ENCODE measurements around the gene FTH1. TPM values are rescaled to one million over a fixed set of nuclear protein-coding genes. Genes with fewer than 3 reads are reported as not detected.

Gene FTH1
- polyA plus RNA-seq, 1 of the 3 experiments (the other 2 are of a cell fraction) = 1,229 TPM

DNA sequence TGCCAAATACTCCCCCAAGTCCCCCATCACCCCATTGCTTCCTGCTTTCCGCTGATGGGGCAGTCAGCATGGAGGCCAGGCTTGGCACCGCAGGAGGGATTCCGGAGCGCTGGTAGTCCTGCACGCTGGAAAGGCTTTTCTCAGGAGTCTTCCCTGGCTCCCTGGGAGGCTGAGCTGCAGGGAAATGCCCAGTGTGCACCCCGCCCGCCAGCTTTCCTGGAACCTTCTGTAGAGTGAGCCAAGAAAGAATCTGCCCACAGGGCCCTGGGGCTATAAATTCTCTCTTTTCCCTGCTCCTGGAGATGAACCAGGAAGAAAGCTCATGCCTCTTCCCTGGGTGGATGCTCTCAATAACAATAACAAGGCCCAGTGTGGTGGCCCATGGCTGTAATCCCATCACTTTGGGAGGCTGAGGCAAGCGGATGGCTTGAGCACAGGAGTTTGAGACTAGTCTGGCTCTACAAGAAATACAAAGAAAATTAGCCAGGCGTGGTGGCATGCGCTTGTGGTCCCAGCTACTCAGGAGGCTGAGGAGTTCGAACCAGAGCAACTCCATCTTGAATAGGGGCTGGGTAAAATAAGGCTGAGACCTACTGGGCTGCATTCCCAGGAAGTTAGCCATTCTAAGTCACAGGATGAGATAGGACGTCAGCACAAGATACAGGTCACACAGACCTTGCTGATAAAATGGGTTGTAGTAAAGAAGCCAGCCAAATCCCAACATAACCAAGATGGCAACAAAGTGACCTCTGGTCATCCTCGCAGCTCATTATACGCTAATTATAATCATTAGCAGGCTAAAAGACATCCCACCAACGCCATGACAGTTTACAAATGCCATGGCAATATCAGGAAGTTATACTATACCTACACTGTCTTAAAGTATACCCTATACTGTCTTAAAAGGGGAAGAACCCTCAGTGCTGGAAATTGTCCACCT, 46.4 kb upstream of the FTH1 start:
- no peaks in the 10 kb centered on the region for H4K20me1 ChIP-seq (ENCODE audit: insufficient read depth)
- no peaks in the 10 kb centered on the region for H3F3A ChIP-seq (replicated peaks; ENCODE audit: insufficient read depth)
- H3K27ac ChIP-seq (ENCODE audit: low read depth in 2 of 2, low read length in 1 of 2) = no peak overlapping the region
- no peaks in the 10 kb centered on the region for H3K9me2 ChIP-seq
- no peaks in the 10 kb centered on the region for H3K36me3 ChIP-seq (replicated peaks in 1 of 2; ENCODE audit: control insufficient read depth in 1 of 2, insufficient read depth in 2 of 2, low read length in 1 of 2)
- CTCF ChIA-PET = interaction anchor here (1.3 to 2.5 kb wide), 3 partner anchors 94 to 1022 kb away, joined by 4 to 5 read pairs (median 5); no protein-coding TSS in a partner anchor
- H3K27me3 ChIP-seq (ENCODE audit: insufficient read depth) = no peaks in the 10 kb centered on the region
- H3K4me1 ChIP-seq (ENCODE audit: control insufficient read depth in 1 of 2, insufficient read depth in 2 of 2, low read depth in 1 of 2, low read length in 1 of 2) = no peaks in the 10 kb centered on the region
- WGBS (ENCODE audit: low lambda C conversion rate) = 79% methylated on average over 8 of the region's 15 CpGs
- no peak overlapping the region for H3K9ac ChIP-seq
- no peak overlapping the region for H3K4me2 ChIP-seq
- POLR2A ChIA-PET = no interaction called here
- H2AFZ ChIP-seq (ENCODE audit: low read depth) = no peak overlapping the region
- H3K9me3 ChIP-seq = no peaks in the 10 kb centered on the region
- no peak for DNase-seq
- H3K79me2 ChIP-seq (ENCODE audit: insufficient read depth) = no peaks in the 10 kb centered on the region
- TF ChIP-seq, protein P1, sequence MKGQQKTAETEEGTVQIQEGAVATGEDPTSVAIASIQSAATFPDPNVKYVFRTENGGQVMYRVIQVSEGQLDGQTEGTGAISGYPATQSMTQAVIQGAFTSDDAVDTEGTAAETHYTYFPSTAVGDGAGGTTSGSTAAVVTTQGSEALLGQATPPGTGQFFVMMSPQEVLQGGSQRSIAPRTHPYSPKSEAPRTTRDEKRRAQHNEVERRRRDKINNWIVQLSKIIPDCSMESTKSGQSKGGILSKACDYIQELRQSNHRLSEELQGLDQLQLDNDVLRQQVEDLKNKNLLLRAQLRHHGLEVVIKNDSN (IDR thresholded peaks at IDR 0.05; ENCODE audit: borderline replicate concordance, low read depth) = no peak
- TF ChIP-seq TEAD4 (IDR thresholded peaks at IDR 0.05; ENCODE audit: borderline replicate concordance, insufficient read depth) = no peak
- TF ChIP-seq YY1 (IDR thresholded peaks at IDR 0.05; ENCODE audit: low read depth) = no peak
- TF ChIP-seq SIN3A (IDR thresholded peaks at IDR 0.05; ENCODE audit: borderline replicate concordance, low read depth, low read length) = no peak
- TF ChIP-seq, protein P2, sequence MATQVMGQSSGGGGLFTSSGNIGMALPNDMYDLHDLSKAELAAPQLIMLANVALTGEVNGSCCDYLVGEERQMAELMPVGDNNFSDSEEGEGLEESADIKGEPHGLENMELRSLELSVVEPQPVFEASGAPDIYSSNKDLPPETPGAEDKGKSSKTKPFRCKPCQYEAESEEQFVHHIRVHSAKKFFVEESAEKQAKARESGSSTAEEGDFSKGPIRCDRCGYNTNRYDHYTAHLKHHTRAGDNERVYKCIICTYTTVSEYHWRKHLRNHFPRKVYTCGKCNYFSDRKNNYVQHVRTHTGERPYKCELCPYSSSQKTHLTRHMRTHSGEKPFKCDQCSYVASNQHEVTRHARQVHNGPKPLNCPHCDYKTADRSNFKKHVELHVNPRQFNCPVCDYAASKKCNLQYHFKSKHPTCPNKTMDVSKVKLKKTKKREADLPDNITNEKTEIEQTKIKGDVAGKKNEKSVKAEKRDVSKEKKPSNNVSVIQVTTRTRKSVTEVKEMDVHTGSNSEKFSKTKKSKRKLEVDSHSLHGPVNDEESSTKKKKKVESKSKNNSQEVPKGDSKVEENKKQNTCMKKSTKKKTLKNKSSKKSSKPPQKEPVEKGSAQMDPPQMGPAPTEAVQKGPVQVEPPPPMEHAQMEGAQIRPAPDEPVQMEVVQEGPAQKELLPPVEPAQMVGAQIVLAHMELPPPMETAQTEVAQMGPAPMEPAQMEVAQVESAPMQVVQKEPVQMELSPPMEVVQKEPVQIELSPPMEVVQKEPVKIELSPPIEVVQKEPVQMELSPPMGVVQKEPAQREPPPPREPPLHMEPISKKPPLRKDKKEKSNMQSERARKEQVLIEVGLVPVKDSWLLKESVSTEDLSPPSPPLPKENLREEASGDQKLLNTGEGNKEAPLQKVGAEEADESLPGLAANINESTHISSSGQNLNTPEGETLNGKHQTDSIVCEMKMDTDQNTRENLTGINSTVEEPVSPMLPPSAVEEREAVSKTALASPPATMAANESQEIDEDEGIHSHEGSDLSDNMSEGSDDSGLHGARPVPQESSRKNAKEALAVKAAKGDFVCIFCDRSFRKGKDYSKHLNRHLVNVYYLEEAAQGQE (IDR thresholded peaks at IDR 0.05; ENCODE audit: low read depth, low read length) = no peak
- no peak for TF ChIP-seq RFX5 (IDR thresholded peaks at IDR 0.05; ENCODE audit: low read length)
- TF ChIP-seq, protein P3, sequence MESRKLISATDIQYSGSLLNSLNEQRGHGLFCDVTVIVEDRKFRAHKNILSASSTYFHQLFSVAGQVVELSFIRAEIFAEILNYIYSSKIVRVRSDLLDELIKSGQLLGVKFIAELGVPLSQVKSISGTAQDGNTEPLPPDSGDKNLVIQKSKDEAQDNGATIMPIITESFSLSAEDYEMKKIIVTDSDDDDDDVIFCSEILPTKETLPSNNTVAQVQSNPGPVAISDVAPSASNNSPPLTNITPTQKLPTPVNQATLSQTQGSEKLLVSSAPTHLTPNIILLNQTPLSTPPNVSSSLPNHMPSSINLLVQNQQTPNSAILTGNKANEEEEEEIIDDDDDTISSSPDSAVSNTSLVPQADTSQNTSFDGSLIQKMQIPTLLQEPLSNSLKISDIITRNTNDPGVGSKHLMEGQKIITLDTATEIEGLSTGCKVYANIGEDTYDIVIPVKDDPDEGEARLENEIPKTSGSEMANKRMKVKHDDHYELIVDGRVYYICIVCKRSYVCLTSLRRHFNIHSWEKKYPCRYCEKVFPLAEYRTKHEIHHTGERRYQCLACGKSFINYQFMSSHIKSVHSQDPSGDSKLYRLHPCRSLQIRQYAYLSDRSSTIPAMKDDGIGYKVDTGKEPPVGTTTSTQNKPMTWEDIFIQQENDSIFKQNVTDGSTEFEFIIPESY (IDR thresholded peaks at IDR 0.05; ENCODE audit: borderline replicate concordance, low read depth) = no peak
- TF ChIP-seq FOXJ3 (CRISPR knock-in tag; IDR thresholded peaks at IDR 0.05) = no peak
- TF ChIP-seq USF2 (IDR thresholded peaks at IDR 0.05; ENCODE audit: borderline replicate concordance, low read depth, low read length) = no peak
- TF ChIP-seq RCOR1 (IDR thresholded peaks at IDR 0.05; ENCODE audit: low read length) = no peak
- TF ChIP-seq MXI1 (IDR thresholded peaks at IDR 0.05; ENCODE audit: low read depth, low read length) = no peak
- no peak for TF ChIP-seq RXRA (IDR thresholded peaks at IDR 0.05; ENCODE audit: borderline replicate concordance, low read depth)
- TF ChIP-seq MEF2A (IDR thresholded peaks at IDR 0.05; ENCODE audit: borderline replicate concordance, low read depth) = no peak
- no peak for TF ChIP-seq SMC3 (IDR thresholded peaks at IDR 0.05; ENCODE audit: low read depth, low read length)
- TF ChIP-seq NRF1 (IDR thresholded peaks at IDR 0.05; ENCODE audit: low read depth, low read length) = no peak
- H3K4me3 ChIP-seq (ENCODE audit: low read depth in 2 of 2, low read length in 1 of 2) = no peak overlapping the region
